Stimulated activated naive B cell treated with anti-CD40 and anti-IgM and Interleukin-4, amounts not matched to agents 10 μg/mL and 1 μg/mL and 100 μg/mL, for 72 hours (primary cell): ENCODE data around the gene ADAMTS17.

Source experiments
- ATAC-seq, 2 donors: fragments of 150-1000 bp; cut with Tn5 transposase; replicated peaks; 2 replicates each; pipeline ENCODE4 v1.10.0; 2021; ENCODE audit warnings: moderate library complexity in 1 of 2
- DNase-seq: peaks from one replicate; pipeline ENCODE4 v3.0.0; 2021
- H3K27ac Mint-ChIP-seq: one replicate; pipeline ENCODE4 v1.8.0; 2022; ENCODE audit warnings: mild to moderate bottlenecking, mixed read lengths
- H3K27me3 Mint-ChIP-seq, 2 donors: one replicate each; pipeline ENCODE4 v1.8.0; 2022; ENCODE audit warnings: mixed read lengths in 2 of 2
- H3K36me3 Mint-ChIP-seq, 2 donors: one replicate each; pipeline ENCODE4 v1.8.0; 2022; ENCODE audit warnings: mixed read lengths in 2 of 2, mild to moderate bottlenecking in 1 of 2
- H3K4me1 Mint-ChIP-seq, 2 donors: one replicate each; pipeline ENCODE4 v1.8.0; 2022; ENCODE audit warnings: mixed read lengths in 2 of 2, mild to moderate bottlenecking in 1 of 2
- H3K4me3 Mint-ChIP-seq, 2 donors: one replicate each; pipeline ENCODE4 v1.8.0; 2022; ENCODE audit warnings: mild to moderate bottlenecking in 2 of 2, mixed read lengths in 2 of 2, moderate library complexity in 1 of 2
- H3K9me3 Mint-ChIP-seq, 2 donors: one replicate each; pipeline ENCODE4 v1.8.0; 2022; ENCODE audit warnings: mixed read lengths in 2 of 2, mild to moderate bottlenecking in 1 of 2

ADAMTS17 gene

GRCh38 chr15:100174159-100174903 lies 167.4 kb downstream of the ADAMTS17 start:
- Mint-ChIP-seq H3K4me3 (no peak overlapping the region), H3K9me3 (peaks cover 6 to 9% of the 10 kb centered on the region in 2 donors)

GRCh38 chr15:100172356-100173024 lies 169.3 kb downstream of the ADAMTS17 start:
- no peak for ATAC-seq
- Mint-ChIP-seq H3K27ac (no peak overlapping the region), H3K36me3 (no peaks in the 10 kb centered on the region), H3K9me3 (peaks cover 6 to 9% of the 10 kb centered on the region in 2 donors), H3K4me3 (no peak overlapping the region), H3K4me1 (no peaks in the 10 kb centered on the region), H3K27me3 (no peaks in the 10 kb centered on the region)
- DNase-seq: no peak

More at GRCh38 chr15:100174159-100174903, 167.4 kb downstream of the ADAMTS17 start:
- no peaks in the 10 kb centered on the region for H3K4me1 Mint-ChIP-seq
- DNase-seq (no peak), ATAC-seq (no peak)
- H3K36me3 Mint-ChIP-seq: no peaks in the 10 kb centered on the region
- no peaks in the 10 kb centered on the region for H3K27me3 Mint-ChIP-seq
- no peak overlapping the region for H3K27ac Mint-ChIP-seq

GRCh38 chr15:100171411-100171810 lies 170.4 kb downstream of the ADAMTS17 start:
- no peak overlapping the region for H3K27ac Mint-ChIP-seq
- H3K9me3 Mint-ChIP-seq: peaks cover 6 to 9% of the 10 kb centered on the region in 2 donors
- H3K4me3 Mint-ChIP-seq: no peak overlapping the region
- no peak for ATAC-seq
- H3K4me1 Mint-ChIP-seq: no peaks in the 10 kb centered on the region
- no peak for DNase-seq
- no peaks in the 10 kb centered on the region for H3K36me3 Mint-ChIP-seq
- no peaks in the 10 kb centered on the region for H3K27me3 Mint-ChIP-seq

GRCh38 chr15:100170291-100171210 lies 171.2 kb downstream of the ADAMTS17 start:
- Mint-ChIP-seq H3K4me3 (no peak overlapping the region), H3K9me3 (peaks cover 4 to 5% of the 10 kb centered on the region in 2 donors), H3K4me1 (no peaks in the 10 kb centered on the region), H3K27me3 (no peaks in the 10 kb centered on the region), H3K27ac (no peak overlapping the region), H3K36me3 (no peaks in the 10 kb centered on the region)
- DNase-seq: peak; percentile 15
- ATAC-seq: peak; percentile 68 to 83

- Mint-ChIP-seq H3K4me1 (no peaks in the 10 kb centered on the region), H3K4me3 (no peak overlapping the region), H3K36me3 (no peaks in the 10 kb centered on the region), H3K27me3 (peaks cover 0 to 5% of the 10 kb centered on the region in 2 donors), H3K9me3 (peaks cover 4 to 5% of the 10 kb centered on the region in 2 donors), H3K27ac (no peak overlapping the region)
- ATAC-seq (no peak), DNase-seq (no peak)
Measured at GRCh38 chr15:100169615-100170290, 172.0 kb downstream of the ADAMTS17 start.

- Mint-ChIP-seq H3K4me3 (no peak overlapping the region), H3K27ac (no peak overlapping the region), H3K36me3 (no peaks in the 10 kb centered on the region), H3K4me1 (no peaks in the 10 kb centered on the region), H3K9me3 (peaks cover 4 to 5% of the 10 kb centered on the region in 2 donors), H3K27me3 (peaks cover 0 to 5% of the 10 kb centered on the region in 2 donors)
- no peak for DNase-seq
- no peak for ATAC-seq
Measured at GRCh38 chr15:100168787-100169186, 173.0 kb downstream of the ADAMTS17 start.

- no peak overlapping the region for H3K4me3 Mint-ChIP-seq
- peaks cover 4 to 5% of the 10 kb centered on the region in 2 donors for H3K9me3 Mint-ChIP-seq
- no peak overlapping the region for H3K27ac Mint-ChIP-seq
- H3K4me1 Mint-ChIP-seq: no peaks in the 10 kb centered on the region
- H3K27me3 Mint-ChIP-seq: peaks cover 0 to 5% of the 10 kb centered on the region in 2 donors
- no peaks in the 10 kb centered on the region for H3K36me3 Mint-ChIP-seq
- ATAC-seq (no peak), DNase-seq (no peak)
Measured at GRCh38 chr15:100167884-100168375, 173.8 kb downstream of the ADAMTS17 start.

- DNase-seq: no peak
- H3K9me3 Mint-ChIP-seq: peaks cover 0 to under 1% of the 10 kb centered on the region in 2 donors
- no peak for ATAC-seq
- H3K27me3 Mint-ChIP-seq: peaks cover 0 to 5% of the 10 kb centered on the region in 2 donors
- H3K36me3 Mint-ChIP-seq: no peaks in the 10 kb centered on the region
- no peaks in the 10 kb centered on the region for H3K4me1 Mint-ChIP-seq
- H3K4me3 Mint-ChIP-seq: no peak overlapping the region
- H3K27ac Mint-ChIP-seq: no peak overlapping the region
Measured at GRCh38 chr15:100166313-100166712, 175.5 kb downstream of the ADAMTS17 start.

GRCh38 chr15:100163961-100164360 lies 177.8 kb downstream of the ADAMTS17 start:
- DNase-seq: no peak
- Mint-ChIP-seq H3K27ac (no peak overlapping the region), H3K4me3 (no peak overlapping the region)

GRCh38 chr15:100160953-100161352 lies 180.8 kb downstream of the ADAMTS17 start:
- H3K27me3 Mint-ChIP-seq: peaks cover 0 to 5% of the 10 kb centered on the region in 2 donors
- no peak overlapping the region for H3K4me3 Mint-ChIP-seq
- H3K36me3 Mint-ChIP-seq: no peaks in the 10 kb centered on the region
- H3K9me3 Mint-ChIP-seq: no peaks in the 10 kb centered on the region
- DNase-seq (no peak), ATAC-seq (no peak)
- H3K27ac Mint-ChIP-seq: no peak overlapping the region
- no peaks in the 10 kb centered on the region for H3K4me1 Mint-ChIP-seq

More at GRCh38 chr15:100163961-100164360, 177.8 kb downstream of the ADAMTS17 start:
- no peak for ATAC-seq
- Mint-ChIP-seq H3K4me1 (no peaks in the 10 kb centered on the region), H3K9me3 (no peaks in the 10 kb centered on the region), H3K27me3 (peaks cover 0 to 5% of the 10 kb centered on the region in 2 donors), H3K36me3 (no peaks in the 10 kb centered on the region)

- no peak overlapping the region for H3K27ac Mint-ChIP-seq
- H3K4me3 Mint-ChIP-seq: no peak overlapping the region
- no peaks in the 10 kb centered on the region for H3K36me3 Mint-ChIP-seq
- ATAC-seq (no peak), DNase-seq (no peak)
- no peaks in the 10 kb centered on the region for H3K4me1 Mint-ChIP-seq
- no peaks in the 10 kb centered on the region for H3K27me3 Mint-ChIP-seq
- H3K9me3 Mint-ChIP-seq: no peaks in the 10 kb centered on the region
Measured at GRCh38 chr15:100159436-100159835, 182.3 kb downstream of the ADAMTS17 start.

- H3K36me3 Mint-ChIP-seq: no peaks in the 10 kb centered on the region
- H3K4me3 Mint-ChIP-seq: no peak overlapping the region
- no peaks in the 10 kb centered on the region for H3K9me3 Mint-ChIP-seq
- no peaks in the 10 kb centered on the region for H3K4me1 Mint-ChIP-seq
- DNase-seq (no peak), ATAC-seq (no peak)
- no peak overlapping the region for H3K27ac Mint-ChIP-seq
- H3K27me3 Mint-ChIP-seq: no peaks in the 10 kb centered on the region
Measured at GRCh38 chr15:100158356-100158755, 183.4 kb downstream of the ADAMTS17 start.

GRCh38 chr15:100156201-100156600 lies 185.6 kb downstream of the ADAMTS17 start:
- no peaks in the 10 kb centered on the region for H3K36me3 Mint-ChIP-seq
- no peaks in the 10 kb centered on the region for H3K9me3 Mint-ChIP-seq
- H3K4me3 Mint-ChIP-seq: no peak overlapping the region
- ATAC-seq: no peak
- no peak for DNase-seq
- no peak overlapping the region for H3K27ac Mint-ChIP-seq
- no peaks in the 10 kb centered on the region for H3K4me1 Mint-ChIP-seq
- H3K27me3 Mint-ChIP-seq: no peaks in the 10 kb centered on the region
